DOHH2 (cell line): ENCODE data around the gene IRF6.

Experiments
- H3F3A ChIP-seq: fragments of 200-600 bp; sonication (generic), shearing (Covaris generic); 2 replicates; pipeline ENCODE4 v1.6.0; 2016; ENCODE audit warnings: antibody characterized with exemption, mild to moderate bottlenecking; ENCODE audit not compliant: control insufficient read depth, insufficient read depth
- H3K27ac ChIP-seq: fragments of 200-600 bp; sonication (generic); 2 replicates; pipeline ENCODE4 v1.5.1; 2014; ENCODE audit warnings: low read depth, mild to moderate bottlenecking, low read length, moderate library complexity
- H3K27me3 ChIP-seq: fragments of 200-600 bp; sonication (generic); 2 replicates; pipeline ENCODE4 v1.6.1; 2014; ENCODE audit warnings: mild to moderate bottlenecking, low read length, mixed read lengths; ENCODE audit not compliant: control insufficient read depth
- H3K36me3 ChIP-seq: fragments of 200-600 bp; sonication (generic); 2 replicates; pipeline ENCODE4 v1.6.1; 2014; ENCODE audit warnings: mild to moderate bottlenecking, low read length, moderate library complexity, mixed read lengths; ENCODE audit not compliant: control insufficient read depth
- H3K4me1 ChIP-seq: fragments of 200-600 bp; sonication (generic); 2 replicates; pipeline ENCODE4 v1.6.1; 2014; ENCODE audit warnings: mild to moderate bottlenecking, low read length, mixed read lengths; ENCODE audit not compliant: control insufficient read depth
- H3K4me2 ChIP-seq: fragments of 200-600 bp; sonication (generic); 2 replicates; pipeline ENCODE4 v1.6.0; 2014; ENCODE audit warnings: mild to moderate bottlenecking, low read length, moderate library complexity
- H3K4me3 ChIP-seq: fragments of 200-600 bp; sonication (generic); 2 replicates; pipeline ENCODE4 v1.5.1; 2014; ENCODE audit warnings: mild to moderate bottlenecking, low read length, mixed read lengths
- H3K79me2 ChIP-seq: fragments of 200-600 bp; sonication (generic); 2 replicates; pipeline ENCODE4 v1.6.1; 2014; ENCODE audit warnings: mild to moderate bottlenecking, low read length, mixed read lengths; ENCODE audit not compliant: control insufficient read depth
- H3K9me2 ChIP-seq: fragments of 200-600 bp; sonication (generic); replicated peaks from 2 replicates; pipeline ENCODE4 v1.6.1; 2014; ENCODE audit warnings: mild to moderate bottlenecking, low read length, mixed read lengths; ENCODE audit not compliant: control insufficient read depth
- H3K9me3 ChIP-seq: fragments of 200-600 bp; sonication (generic); 2 replicates; pipeline ENCODE4 v1.6.1; 2014; ENCODE audit warnings: antibody characterized with exemption, low read length, mixed read lengths; ENCODE audit not compliant: control insufficient read depth, insufficient read depth
- H4K20me1 ChIP-seq: fragments of 200-600 bp; sonication (generic); 2 replicates; pipeline ENCODE4 v1.6.0; 2014; ENCODE audit warnings: low read depth, mild to moderate bottlenecking, antibody characterized with exemption, low read length, moderate library complexity; ENCODE audit not compliant: control insufficient read depth, insufficient read depth
- EZH2phosphoT487 ChIP-seq: fragments of 200-600 bp; sonication (generic); IDR thresholded peaks from 2 replicates; pipeline ENCODE4 v1.6.1; 2017; ENCODE audit warnings: borderline replicate concordance, mild to moderate bottlenecking, antibody characterized with exemption, low read length, moderate library complexity, mixed read lengths
- TF ChIP-seq, protein P1 (sequence below): fragments of 200-600 bp; sonication (generic); IDR thresholded peaks from one replicate; pipeline ENCODE4 v1.5.1; 2014; ENCODE audit warnings: antibody characterized with exemption, mild to moderate bottlenecking, low read depth, low read length; ENCODE audit not compliant: poor library complexity, severe bottlenecking

IRF6 gene

DNA sequence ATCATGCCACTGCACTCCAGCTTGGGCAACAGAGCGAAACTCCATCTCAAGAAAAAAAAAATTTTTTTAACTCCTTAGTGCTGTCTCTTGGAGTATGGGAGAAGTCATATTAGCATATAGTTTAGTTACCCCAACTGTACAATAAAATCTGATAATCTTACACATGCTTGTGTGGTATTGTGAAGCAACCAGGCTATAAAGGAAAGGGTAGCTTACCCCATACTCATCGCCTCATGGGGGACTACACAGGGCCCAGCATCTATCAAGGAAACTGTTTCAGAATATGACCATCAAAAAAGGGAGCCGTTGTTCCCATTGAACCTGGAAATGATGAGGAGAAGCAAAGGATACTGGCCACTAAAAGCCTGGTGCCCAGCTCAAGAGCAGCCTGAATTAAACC is 53.1 kb downstream of the IRF6 start:
- peaks cover 5% of the 10 kb centered on the region; the same call in 1 of the 2 replicates for H3F3A ChIP-seq
- no peak for TF ChIP-seq EZH2phosphoT487
- TF ChIP-seq, protein P1, sequence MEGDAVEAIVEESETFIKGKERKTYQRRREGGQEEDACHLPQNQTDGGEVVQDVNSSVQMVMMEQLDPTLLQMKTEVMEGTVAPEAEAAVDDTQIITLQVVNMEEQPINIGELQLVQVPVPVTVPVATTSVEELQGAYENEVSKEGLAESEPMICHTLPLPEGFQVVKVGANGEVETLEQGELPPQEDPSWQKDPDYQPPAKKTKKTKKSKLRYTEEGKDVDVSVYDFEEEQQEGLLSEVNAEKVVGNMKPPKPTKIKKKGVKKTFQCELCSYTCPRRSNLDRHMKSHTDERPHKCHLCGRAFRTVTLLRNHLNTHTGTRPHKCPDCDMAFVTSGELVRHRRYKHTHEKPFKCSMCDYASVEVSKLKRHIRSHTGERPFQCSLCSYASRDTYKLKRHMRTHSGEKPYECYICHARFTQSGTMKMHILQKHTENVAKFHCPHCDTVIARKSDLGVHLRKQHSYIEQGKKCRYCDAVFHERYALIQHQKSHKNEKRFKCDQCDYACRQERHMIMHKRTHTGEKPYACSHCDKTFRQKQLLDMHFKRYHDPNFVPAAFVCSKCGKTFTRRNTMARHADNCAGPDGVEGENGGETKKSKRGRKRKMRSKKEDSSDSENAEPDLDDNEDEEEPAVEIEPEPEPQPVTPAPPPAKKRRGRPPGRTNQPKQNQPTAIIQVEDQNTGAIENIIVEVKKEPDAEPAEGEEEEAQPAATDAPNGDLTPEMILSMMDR, result no peak
- peaks cover 31% of the 10 kb centered on the region for H3K4me1 ChIP-seq
- H3K4me2 ChIP-seq, result no peak overlapping the region
- no peak overlapping the region for H3K4me3 ChIP-seq
- peaks cover 6% of the 10 kb centered on the region; the same call in 1 of the 2 replicates for H3K36me3 ChIP-seq
- peaks cover 12% of the 10 kb centered on the region; the same call in 1 of the 2 replicates for H3K79me2 ChIP-seq
- H4K20me1 ChIP-seq, result no peaks in the 10 kb centered on the region
- no peaks in the 10 kb centered on the region for H3K9me3 ChIP-seq
- H3K27ac ChIP-seq, result no peak overlapping the region
- H3K9me2 ChIP-seq, result no peaks in the 10 kb centered on the region
- no peaks in the 10 kb centered on the region for H3K27me3 ChIP-seq

DNA sequence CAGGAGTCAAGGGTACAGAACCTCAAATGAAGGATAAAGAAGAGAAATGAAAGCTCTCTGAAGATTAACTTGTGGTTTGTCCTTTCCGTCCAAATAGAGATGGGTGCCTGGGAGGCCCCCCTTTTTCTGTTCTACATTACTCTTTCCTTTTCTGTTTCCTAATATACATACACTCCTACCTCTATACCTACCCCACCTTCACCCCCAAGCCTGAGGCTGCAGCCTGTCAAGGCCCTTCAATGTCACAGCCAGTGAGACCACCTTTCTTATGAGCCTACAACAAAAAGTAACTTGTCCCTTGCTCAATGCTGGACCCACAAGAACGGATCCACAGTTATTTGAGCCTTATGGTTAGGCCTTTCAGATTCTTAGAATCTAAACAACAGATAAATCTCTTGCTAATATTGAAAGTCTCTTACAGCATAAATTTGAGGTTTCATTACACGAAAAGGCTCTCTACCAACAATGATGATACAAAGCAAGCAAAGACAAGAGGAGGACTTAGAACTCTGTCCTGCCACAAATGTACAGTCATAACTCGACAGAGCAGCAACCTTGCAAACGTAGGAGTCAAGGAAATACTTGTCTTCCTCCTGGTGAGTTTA is 54.2 kb downstream of the IRF6 start:
- Histone ChIP-seq H3K36me3 (peaks cover 3% of the 10 kb centered on the region; the same call in 1 of the 2 replicates), H3K9me2 (no peaks in the 10 kb centered on the region), H3F3A (peaks cover 5% of the 10 kb centered on the region; the same call in 1 of the 2 replicates), H3K79me2 (peaks cover 5% of the 10 kb centered on the region; the same call in 1 of the 2 replicates), H3K4me2 (no peak overlapping the region), H3K9me3 (no peaks in the 10 kb centered on the region), H3K27ac (no peak overlapping the region), H4K20me1 (no peaks in the 10 kb centered on the region), H3K27me3 (peaks cover 2% of the 10 kb centered on the region; the same call in 1 of the 2 replicates), H3K4me3 (no peak overlapping the region), H3K4me1 (peaks cover 30% of the 10 kb centered on the region)
- TF ChIP-seq, protein P1, result no peak
- no peak for TF ChIP-seq EZH2phosphoT487

DNA sequence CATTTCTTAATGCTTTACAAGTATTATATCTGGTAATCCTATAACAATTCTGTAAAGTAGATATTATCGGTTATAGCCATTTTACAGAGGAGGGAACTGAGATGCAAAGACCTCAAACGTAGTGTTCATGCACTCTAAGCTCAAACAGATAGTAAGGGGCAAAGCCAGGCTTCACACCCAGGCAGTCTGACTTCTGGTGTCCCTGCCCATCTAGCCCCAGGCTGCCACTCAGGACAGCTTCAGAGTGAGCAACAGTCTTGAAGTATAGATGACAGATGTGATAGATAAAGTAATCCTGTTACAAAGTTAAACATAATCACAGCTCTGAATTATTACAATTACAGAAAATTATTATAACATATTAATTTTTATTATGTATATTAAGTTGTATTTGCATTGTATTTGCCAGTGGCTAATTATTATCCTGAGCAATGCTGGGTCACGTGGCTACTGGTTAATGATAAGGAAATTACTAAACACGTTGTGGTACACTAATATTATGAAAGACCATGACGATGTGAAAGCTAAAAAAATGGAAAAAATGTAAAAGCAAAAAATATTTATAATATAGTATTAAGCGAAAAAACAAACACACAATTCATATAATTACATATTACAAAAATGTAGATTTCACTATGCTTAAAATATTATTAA is 56.1 kb downstream of the IRF6 start:
- Histone ChIP-seq H3K27ac (no peak overlapping the region), H3K9me2 (no peaks in the 10 kb centered on the region), H3F3A (peaks cover 5% of the 10 kb centered on the region; the same call in 1 of the 2 replicates), H3K4me2 (no peak overlapping the region), H3K36me3 (no peaks in the 10 kb centered on the region), H3K9me3 (no peaks in the 10 kb centered on the region), H3K27me3 (peaks cover 6% of the 10 kb centered on the region; the same call in 1 of the 2 replicates), H3K79me2 (no peaks in the 10 kb centered on the region), H3K4me1 (peaks cover 11% of the 10 kb centered on the region), H3K4me3 (no peak overlapping the region), H4K20me1 (no peaks in the 10 kb centered on the region)
- TF ChIP-seq EZH2phosphoT487, result no peak
- TF ChIP-seq, protein P1, result no peak
